Stimulated activated naive CD8-positive, alpha-beta T cell treated with anti-CD3 and anti-CD28 coated beads, Interleukin-15, Interleukin-2, amounts not matched to agents 100 U/mL and 50 U/mL, for 24 hours (primary cell): Measurements from ENCODE around the gene GLI2.
A peak's percentile ranks its signal among the peaks of the same experiment; 100 is the strongest.

Experiments used
- ATAC-seq: fragments of 150-1000 bp; cut with Tn5 transposase; one replicate; pipeline ENCODE4 v1.10.0; 2021
- DNase-seq: peaks from one replicate; pipeline ENCODE4 v3.0.0; 2021

GLI2 gene

GRCh38 chr2:120712180-120712681, 23.4 kb upstream of the GLI2 start:
- no peak for DNase-seq
- no peak for ATAC-seq

DNA sequence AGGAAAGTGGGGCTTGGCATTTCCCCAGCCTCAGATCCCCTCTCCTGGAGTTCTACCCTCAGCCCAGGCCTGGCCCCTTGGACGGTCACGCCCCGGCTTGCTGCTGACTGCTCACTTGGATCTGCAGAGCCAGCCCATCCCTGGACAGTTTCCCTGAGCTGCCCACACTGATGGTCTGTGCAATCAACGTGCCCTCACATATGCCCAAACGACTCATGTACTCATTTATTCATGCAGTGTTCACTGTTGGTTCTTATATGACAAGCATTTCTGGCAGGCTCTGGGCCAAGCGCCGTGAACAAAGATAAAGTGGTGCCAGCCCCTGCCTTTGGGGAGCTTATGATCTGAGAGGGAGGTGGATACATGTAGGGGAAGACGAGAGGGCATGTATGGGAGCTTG, 20.3 kb upstream of the GLI2 start:
- DNase-seq (no peak), ATAC-seq (no peak)

DNA sequence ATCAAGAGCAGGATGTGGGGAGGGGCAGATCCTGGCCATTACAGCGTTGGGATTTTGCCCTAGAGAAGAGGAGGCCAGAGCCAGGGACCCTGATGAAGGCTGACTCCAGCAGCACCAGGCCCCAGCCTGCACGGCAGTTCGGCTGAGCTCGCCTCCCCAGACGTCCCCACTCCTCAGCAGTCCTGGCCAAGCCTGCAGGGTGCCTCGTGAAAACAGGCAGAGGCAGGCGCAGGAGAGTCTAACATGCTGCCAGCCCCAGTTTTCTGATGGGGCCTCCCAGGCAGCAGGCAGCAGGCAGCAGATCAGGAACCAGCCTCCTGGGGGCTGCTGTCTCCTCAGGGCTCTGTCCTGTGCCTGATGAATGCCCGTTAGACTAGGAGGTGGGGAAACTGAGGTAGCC, 19.7 kb upstream of the GLI2 start:
- ATAC-seq (no peak), DNase-seq (no peak)

DNA sequence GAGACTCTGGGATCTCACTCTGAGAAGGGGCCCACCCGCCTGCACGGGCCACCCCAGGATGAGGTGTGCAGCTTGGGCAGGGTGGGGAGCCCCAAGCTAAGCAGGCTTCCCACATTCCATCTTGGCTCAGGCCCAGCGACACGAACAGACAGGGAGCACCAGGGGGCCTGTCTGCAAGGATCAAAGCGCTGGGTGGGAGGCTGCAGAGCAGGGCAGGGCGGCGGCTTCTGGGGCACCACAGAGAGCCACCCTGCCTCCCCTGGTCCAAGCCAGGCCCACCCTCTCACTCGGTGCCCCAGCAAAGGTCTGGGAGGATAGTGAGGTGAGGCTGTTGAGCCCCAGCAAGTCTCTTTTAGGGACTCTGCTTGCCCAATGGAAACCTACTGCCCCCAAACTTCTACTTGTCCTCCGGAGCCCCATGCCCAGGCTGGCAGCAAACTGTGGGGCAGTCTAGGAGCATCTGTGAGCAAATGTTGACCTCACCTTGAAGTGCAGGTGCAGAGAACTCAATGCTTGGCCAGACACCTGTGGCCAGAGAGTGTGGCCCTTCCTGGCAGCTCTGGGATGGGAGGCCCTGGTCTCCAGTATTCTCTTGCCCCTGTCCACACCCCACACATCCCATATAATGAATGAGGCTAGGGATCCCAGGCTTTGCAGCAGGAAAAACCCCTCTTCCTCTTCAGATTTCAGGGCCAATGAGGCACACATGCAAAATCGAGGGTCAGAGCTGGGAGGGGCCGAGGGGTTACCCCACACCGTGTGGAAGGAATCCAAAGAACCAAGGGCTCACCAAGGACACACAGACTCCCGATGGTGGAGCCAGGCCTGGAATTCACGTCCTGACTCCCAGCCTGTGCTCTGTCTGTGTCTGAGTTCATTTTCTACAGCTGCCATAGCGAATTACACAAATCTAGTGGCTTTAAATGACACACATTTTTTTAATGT, 18.8 kb upstream of the GLI2 start:
- ATAC-seq (no peak), DNase-seq (no peak)

- no peak for ATAC-seq
- no peak for DNase-seq
Observed at GRCh38 chr2:120719491-120719890, 16.2 kb upstream of the GLI2 start.

- DNase-seq (no peak), ATAC-seq (no peak)
Observed at GRCh38 chr2:120720231-120720630, 15.4 kb upstream of the GLI2 start.

DNA sequence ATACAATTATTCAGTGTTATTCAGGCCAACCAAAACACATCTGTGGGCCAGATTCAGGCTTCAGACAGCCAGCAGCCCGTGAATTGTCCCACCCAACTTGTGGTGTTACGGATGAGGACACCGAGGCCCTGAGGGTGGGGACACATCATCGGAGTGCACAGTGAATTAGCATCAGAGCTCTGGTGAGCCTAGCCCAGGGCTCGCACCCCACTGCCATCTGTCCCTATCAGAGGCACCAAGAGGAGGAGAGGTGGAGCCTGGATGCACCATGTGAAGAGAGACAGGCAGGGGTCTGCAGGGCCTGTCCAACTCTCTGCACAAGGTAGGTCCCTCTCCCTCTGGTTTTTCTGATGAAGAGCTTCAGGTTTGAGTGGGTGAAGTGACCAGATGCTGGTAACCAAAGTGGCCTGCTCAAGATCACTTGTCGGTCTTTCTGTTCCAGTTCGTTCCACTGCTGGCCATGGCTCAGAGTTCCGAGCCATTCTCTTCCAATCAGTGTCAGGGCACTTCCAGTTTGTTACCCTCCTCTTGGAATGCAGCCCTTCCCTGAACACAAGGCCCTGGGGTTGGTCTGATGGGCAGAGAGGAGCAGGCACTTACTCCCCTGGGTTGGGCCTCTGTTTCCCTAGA, 14.8 kb upstream of the GLI2 start:
- DNase-seq (no peak), ATAC-seq (no peak)

- ATAC-seq = no peak
- no peak for DNase-seq
Observed at GRCh38 chr2:120722246-120722567, 13.5 kb upstream of the GLI2 start.

GRCh38 chr2:120722568-120723421, 12.9 kb upstream of the GLI2 start:
- no peak for ATAC-seq
- no peak for DNase-seq

- ATAC-seq (no peak), DNase-seq (no peak)
Observed at GRCh38 chr2:120726245-120726644, 9.4 kb upstream of the GLI2 start.

DNA sequence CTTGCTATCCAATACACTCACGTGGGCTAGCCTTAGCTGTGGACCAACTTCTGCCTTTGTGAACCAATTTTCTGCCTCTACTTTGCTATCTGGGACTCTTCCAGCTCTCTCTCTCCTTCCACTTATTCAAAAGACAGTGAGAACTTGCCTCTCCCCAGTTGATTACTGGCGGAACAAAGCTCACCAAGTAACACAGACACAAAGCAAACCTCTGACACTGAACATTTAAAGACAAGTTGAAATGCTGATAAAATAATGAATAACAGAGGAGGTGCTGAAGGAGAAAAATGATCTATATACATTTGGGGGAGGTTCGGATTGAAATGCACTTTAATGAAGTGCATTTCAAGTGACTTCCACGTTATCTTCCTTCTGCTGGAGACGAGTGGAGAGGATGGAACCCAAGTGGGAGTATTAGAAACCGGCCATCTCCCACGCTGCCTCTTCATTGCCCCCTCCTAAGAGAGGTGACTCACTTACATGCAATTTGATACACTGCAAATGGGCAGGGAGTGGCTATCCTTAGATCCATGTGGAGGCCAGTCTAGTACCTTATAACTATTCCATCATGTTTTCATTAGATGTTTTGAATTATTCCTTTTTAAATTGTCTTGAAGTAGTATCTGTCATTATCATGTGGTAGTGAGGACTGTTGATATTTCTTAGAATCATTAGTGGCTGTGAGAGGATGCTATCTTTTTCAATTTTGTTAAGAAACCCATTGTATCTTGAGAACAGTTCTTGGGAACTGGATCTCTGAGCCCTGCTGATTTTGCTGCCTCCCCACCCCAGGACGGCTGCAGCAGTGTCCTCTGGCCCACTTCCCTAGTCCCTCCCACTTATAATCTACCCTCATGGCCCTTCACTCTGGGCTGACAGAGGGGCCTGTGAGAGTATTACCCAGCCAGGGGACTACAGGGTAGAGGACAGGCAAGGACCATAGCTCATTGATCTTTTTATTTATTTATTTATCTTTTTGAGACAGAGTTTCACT, 6.0 kb upstream of the GLI2 start:
- ATAC-seq (no peak), DNase-seq (no peak)

DNA sequence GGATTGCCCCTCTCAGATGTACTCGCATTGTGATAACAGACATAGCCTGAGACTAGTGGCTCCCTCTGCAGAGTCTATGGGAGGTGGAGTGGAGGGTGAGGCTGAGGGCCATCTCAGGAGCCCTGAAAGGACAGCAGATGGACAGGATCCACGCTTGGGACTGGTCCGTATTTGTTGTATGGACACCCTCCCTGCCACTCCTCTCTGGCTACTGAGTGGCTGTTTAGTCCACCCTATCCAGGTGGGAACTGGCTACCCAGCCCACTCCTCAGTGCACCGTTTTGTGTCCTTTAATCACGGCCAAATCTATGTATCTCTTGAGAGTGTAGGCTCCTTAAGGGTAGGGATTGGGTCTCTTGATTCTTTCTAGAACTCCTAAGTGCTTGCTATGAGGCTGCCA, 4.5 kb upstream of the GLI2 start:
- no peak for ATAC-seq
- no peak for DNase-seq

- DNase-seq (no peak), ATAC-seq (no peak)
Observed at GRCh38 chr2:120732506-120733237, 3.0 kb upstream of the GLI2 start.

GRCh38 chr2:120733238-120733932, 2.3 kb upstream of the GLI2 start:
- DNase-seq (no peak), ATAC-seq (no peak)

DNA sequence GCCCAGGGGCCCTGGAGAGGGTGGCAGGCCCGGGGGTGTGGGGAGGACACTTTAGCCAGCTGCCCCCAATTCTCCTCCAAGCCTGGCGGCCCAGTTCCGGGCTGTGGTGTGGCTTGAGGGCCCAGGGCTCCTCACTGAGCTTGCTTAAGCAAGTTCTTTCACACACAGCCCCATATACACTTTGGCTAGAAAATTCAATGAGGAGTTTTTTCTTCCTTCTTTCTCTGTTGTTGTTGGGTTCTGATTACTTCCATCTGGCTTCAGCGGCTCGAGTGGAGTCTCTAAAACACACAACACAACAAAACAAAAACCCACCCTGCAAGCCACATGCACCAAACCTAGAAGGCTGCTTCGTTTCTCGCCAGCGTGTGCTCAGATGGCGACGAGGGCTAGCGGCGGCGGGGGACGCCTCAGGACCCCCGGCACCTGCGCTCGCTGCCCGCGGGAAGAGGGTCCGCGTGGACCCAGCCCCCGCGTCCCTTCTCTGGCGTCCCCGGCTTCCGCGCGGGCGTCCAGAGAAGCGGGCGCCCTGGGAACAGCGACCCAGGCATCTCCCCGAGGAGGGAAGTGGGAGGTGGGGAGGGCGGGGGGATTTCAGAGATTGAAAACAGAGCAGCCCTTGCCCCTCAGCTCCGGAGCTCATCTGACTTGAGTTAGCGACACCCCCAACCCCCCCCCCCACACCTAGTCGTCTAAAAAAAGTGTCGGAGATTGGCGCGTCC, 577 bp upstream of the GLI2 start:
- ATAC-seq (no peak), DNase-seq (no peak)

GRCh38 chr2:120736202-120736623, 545 bp downstream of the GLI2 start:
- peak; percentile 5 for ATAC-seq
- DNase-seq = no peak

DNA sequence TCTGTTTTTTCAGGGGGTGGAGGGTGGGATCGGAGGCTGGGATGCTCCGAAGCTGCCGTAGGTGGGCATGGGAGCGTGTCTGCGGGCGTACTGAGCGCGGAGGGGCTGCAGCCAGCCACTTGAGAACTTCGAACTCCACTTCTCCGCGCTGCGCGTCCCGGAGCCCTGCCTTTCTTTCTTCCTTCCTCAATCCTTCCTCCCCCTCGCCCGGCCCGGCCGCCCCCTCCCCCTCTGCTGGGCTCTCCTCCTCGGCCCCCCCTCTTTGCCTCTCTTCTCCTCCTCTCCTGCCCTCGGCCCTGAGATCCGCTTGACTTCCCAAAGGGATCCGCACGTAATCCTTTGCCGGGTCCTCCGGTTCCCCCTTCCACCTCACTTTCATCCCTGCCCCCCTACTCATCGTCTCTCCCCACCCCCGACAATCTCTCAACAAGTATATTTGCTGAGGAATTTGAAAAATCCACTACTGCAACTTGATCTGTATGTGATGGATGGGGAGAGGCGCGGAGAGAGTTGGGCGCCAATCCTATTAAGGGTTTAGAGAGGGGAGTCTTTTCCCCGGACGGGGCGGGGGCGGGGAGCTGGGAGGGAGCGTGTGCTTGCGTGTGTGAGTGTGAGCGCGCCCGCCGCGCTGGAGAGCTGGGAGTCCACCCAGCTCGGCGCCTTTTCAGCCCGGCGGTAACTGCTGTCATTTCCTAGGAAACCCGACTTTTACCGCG, 1.1 kb downstream of the GLI2 start:
- DNase-seq (no peak), ATAC-seq (no peak)

- ATAC-seq (no peak), DNase-seq (no peak)
Observed at GRCh38 chr2:120737340-120738101, 1.9 kb downstream of the GLI2 start.
